Stimulated activated CD4-positive, alpha-beta T cell treated with anti-CD3 and anti-CD28 coated beads, Interleukin-15, amount 100 ng/mL, for 1 hour (primary cell): ENCODE results near the gene UBE2Q2.
"Not testable (repeated sequence)": the region's sequence is repeated elsewhere in the genome, so short reads cannot be mapped to it uniquely, and the experiment has no call there.

Experiments
- DNase-seq, 2 donors: peaks; one replicate each; pipeline ENCODE4 v3.0.0-alpha.2; 2020; ENCODE audit warnings: low read depth in 1 of 2, low spot score in 1 of 2

UBE2Q2 gene

DNA sequence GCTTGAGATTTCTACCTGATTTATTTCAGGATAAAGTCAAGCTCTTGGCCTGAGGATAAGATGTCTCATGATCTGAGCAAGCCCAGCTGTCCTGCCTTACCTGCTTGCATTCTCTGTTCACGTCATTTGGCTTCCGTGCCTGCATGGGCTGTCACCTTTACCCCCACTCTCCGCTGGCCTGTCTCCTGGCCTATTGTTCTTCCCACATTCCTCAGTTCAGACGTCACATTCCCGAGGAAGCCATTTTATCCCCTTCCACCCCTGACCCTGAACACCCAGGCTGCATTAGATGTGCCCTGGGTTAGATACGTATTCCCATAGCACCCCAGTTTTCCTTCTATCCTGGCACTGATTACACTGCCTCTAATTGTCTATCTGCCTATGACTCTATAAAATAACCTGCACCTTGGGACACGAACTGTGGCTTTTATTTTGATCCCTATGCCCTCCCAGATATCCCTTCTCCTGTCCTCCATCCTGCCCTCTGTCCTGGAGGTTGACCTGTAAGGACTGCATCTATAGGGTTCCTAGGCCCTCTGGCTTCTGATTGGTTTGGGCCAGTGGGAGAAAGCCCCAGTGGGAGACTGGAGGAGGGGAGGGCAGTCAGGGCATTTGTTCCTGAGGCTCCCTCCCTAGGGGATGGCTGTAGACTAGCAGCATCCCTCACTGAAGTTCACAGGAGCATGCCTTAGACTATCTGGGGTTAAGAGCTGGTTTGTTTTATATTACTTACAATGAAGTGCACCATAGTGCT lies 19.2 kb upstream of the UBE2Q2 start:
- DNase-seq: no peak

DNA sequence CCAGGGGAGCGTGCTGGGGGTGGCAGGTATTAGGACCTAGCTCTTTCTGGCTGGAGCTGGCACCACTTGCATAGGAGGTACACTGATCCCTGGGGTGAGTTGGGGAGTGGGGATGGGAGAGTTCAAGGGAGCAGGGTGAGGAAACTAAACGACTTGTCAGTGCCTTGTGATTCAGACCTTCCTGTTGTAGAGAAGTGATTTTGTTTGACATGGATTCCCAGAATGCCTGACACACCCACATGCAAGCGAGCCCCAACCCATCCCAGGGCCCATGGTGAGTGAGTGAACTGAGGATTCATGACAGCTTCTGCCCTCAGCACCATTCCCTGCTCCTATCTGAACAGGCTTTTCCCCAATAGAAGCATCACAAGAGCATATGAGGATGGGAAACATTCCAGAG lies 15.6 kb upstream of the UBE2Q2 start:
- DNase-seq: no peak

DNA sequence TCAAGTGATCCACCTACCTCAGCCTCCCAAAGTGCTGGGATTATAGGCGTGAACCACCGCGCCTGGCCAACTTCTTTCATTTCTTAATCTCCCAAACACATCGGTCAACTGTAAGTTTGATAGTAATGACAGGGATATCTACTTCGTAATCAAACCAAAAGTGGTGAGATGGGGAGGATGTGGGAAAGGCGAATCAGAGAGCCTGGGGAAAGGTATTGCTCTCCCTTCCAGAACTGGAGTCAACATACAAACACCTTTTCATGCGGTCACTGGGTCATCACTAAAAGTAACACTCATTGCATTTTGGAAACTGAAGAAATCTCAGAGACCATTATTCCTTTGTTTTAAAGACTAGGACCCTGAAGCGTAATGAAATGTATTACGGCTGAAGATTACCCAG lies 14.8 kb upstream of the UBE2Q2 start:
- no peak for DNase-seq

DNA sequence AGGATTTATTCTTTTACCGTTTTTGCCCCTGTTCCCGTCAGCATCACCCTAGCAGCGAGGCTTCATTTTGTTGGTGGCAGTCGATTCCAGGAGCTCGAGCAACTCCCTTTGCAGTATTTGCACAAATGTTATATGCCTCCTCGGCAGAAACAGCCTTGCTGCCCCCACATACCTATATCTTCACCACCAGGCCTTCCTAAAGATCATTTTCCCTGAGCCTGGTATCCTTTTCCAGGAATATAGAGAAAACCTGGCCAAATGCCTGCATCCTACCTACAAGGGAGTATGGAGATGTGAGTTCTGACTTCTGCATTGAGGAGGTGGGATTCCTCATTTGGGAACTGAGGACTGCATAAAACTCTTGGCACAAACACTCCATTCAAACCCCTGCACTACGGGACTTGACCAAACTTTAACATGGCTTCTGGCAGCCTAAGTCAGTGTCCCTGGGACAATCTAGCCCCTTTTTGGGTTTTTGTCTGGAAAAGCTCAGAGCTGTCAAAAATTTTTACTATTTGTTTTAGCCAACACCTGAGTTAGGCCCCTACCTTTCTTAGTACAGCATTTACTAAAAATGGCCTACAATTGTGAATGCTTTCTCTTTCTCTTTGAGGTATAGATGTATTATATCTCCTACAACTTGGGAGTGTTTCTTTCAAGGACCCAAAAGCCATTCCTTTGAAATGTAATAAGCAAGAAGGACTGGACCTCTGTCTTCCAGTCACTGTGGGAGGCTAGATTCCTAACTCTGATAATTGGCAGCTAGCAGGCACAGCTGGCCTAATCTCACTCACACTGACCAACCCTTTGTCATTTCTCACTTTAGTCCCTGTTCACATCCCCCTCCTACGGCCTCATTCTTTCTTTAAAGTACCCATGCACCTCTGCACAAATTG lies 12.1 kb upstream of the UBE2Q2 start:
- no peak for DNase-seq

DNA sequence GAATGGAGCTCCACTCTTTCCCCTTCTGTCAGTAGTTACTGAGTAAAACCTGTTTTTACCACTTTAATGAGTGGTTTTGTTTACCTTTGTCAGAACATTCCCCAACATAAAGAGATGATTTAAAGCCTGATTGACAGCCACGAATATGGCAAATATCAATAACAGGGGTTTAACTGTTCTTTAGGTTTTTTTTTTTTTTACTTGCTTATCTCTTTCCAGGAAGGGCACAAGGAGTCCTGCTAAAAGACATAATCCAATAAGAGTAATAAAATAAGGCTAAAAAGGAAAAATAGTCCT lies 11.5 kb upstream of the UBE2Q2 start:
- DNase-seq: no peak

DNA sequence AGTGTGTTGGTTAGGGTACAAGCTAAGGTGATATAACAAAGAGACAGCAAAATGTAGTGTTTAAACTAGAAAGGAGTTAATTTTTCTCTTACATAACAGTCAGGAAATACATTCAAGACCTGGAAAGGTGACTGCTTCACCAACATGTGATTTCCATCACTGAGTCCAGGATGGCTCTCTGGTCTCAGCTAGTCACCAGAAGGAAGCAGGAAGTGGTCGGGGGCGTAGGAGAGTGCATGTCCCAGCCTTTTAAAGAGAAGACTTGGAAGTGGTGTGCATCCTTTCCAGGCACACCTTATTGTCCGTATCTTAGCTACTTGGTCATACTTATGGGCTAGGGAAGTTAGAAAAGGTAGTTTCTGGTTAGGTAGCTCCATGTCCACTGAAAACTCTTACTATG lies 11.1 kb upstream of the UBE2Q2 start:
- no peak for DNase-seq

DNA sequence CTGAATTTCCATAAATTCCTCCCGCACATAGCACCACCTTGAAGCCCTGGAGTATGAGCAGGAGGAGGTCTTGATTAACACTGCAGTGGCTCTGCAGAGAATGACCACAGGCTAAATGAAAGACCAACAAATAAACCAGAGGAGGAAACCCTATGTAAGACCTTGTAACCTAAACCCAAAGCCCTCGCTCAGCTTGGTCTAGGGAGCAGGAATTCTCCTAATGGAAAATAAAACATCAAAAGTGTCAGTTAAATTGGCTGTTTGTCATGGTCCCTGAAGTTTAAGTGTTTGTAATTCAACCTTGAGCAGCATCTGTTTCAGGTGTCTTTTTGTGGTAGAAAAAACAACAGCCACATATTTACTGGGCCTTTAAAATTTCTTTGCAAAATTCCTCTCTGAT lies 9.2 kb upstream of the UBE2Q2 start:
- no peak for DNase-seq

DNA sequence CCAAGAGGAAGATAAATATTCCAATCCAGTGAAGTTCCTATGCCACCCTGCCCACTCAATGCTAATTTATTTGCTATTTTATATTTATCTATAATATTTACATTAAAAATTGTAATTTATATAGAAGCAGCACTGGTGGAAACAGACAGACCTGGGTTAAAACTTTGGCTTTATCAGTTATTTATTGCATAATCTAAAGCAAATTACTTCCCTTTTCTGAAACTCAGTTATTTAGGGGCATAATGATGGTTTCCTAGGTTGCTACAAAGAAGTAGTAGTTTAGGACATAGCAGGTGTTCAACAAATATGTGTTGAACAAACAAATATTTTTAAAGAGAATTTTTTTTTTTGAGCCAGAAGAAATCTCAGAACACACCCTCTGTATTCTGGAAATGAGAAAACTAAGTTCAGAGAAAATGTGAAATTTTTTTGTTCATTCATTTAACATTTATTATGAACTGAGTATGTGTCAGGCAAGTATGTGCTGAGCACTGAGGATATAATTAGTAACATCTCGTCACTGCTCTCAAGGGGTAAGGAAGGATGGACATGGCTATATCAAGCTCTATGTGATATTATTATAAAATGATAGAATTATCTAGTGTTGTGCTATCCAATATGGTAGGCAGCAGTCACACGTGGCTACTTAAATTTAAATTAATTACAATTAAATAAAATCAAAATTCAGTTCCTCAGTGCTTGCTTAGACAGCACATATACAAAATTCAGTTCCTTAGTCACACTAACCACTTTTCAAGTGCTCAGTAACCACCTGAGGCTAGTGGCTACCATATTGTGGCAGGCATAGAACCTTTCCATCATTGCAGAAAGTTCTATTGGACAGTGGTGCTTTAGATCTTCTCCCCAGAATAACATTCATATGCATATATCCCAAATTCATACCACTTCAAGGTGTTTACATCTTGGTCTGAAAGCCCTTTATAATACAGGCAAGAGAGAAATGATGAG lies 7.0 kb upstream of the UBE2Q2 start:
- no peak for DNase-seq

DNA sequence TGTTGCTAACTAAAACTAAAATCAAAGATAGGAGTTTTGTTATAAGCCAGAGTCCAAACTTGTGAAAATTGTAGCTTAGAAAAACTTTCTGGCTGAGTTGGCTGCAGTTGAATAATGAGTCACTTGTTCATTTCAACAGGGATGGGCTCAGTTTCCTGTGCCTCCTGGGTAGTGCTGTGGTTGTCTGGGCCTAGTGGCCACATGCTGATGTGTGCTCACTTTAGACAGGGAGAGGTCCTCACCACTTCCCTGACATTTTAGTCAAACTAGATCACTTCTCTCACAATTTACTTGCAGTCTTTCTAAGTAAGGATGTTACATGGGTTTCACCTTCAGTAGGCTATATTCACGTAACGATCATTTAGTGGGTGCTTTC lies 6.3 kb upstream of the UBE2Q2 start:
- no peak for DNase-seq

DNA sequence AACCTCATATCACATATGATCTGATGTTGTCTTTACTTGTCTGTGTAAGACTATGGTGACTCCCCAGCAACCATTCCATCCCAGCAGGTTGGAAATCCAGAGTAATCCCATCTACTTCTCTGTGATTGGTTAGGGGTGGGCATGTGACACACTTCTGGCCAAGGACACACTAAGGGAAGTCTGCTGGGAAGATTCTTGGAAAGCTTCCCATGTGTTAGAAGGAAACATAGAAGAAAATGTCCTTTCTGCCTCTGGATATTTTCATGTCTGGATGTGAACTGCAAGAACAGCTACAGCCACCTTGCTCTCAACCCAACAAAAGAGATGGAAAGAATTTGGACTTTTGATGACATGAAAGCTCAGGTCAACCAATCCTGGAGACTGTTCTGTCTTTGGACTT lies 2.6 kb upstream of the UBE2Q2 start:
- DNase-seq: no peak

DNA sequence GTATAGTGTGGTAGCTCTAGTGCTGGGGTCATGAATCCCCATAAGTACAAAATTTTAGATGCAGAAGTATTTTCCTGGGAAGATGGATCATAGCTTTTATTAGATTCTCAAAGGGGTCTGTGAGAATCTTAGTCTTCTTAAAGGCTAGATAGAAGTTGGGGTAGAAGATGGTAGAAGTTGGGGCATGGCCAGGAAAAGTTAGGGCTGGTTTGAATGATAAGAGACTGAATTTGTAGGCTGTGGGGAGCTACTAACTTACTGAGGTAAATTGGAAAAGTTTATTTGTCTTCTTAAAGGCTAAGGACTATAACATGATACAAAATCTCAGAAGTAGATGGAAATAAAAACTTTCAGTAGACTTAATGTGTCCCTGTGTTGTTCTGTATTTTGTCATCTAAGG lies 1.6 kb upstream of the UBE2Q2 start:
- DNase-seq: no peak

DNA sequence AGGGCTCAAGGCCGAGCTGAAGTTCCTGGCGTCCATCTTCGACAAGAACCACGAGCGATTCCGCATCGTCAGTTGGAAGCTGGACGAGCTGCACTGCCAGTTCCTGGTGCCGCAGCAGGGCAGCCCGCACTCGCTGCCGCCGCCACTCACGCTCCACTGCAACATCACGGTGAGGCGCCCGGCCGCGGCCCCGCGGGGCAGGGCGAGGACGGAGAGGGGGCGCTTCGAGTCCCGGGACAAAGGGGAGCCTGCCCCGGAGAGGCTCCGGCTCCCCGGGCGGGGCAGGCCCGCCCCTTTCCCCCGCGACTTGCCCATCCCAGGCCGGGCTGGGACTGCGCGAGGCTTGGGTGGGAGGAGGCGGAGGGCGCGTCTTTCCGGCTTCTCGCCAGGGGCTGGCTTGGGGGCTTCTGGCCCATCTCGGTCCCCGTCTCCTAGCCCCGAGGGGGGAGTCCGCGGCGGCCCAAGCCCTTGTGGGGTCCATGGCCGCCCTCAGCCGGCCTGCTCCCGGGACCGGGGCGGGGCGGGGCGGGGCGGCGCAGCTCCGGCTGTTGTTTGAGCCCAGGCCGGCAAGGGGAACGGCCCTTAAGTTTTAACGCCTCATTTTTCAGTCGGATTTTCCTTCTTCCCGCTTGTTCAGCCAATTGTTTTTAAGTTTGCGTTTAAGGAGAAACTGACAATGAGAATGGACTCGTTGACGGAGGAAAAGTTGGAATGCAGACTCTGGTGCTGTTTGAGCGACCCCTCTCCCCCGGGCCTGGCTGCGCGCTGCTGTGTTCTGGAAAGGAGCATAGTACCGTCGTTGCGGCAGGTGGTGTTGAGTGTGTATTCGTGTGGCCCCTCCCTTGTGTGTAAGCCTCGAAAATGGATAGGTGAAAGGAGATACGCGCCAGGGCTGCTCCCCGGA lies 683 bp downstream of the UBE2Q2 start:
- peak; percentile 19 to 31 for DNase-seq

DNA sequence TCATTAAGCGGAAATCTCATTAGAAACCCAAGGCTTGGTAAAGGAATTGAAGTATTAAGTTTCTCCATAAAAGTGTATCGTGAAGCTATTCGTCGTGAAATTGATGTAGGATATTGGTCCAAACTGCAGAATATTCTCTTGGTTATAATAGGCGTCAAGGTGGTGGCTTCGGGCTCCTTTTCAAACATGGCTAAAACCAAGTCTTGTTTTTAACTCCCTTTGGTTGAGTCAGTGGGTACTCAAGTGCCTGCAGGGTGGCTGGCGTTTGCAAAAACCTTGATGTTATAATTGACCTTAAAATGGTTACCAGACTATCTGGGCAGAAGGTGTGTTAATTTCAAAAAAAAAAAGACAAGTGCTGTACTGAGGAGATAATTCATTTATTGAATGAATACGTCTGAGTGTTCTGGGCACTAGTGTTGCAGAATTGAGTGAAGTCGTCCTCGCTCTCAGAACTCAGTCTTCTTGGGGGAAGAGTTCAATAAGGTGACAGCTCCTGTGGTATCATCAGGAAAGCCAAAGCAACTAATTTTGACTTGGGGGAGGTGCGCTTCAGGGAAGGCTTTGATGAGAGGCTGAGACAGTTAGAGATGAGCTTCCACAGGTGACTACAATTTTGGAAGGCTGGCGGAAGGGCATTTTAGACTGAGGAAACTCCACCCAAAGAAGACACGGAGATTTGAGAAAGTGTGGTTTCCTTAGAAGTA lies 1.5 kb downstream of the UBE2Q2 start:
- DNase-seq: no peak

DNA sequence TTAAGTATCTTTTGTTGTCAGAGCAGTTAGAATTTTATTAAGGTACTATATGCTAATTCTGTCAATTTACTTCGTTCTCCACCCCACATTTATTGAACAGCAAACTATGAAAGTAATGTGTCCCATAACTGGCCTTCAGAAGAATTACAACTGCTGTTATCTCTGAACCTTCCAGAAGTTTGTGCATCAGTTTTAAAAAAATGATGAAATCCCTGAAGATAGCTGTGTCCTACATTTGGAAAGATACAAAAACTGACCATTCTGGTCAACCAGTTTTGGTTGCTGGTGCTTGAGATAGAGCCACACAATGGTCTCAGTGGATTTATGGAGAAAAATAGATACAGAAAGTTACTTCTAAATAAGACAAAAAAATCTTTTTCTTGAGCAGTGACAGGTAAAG lies 5.9 kb downstream of the UBE2Q2 start:
- no peak for DNase-seq

DNA sequence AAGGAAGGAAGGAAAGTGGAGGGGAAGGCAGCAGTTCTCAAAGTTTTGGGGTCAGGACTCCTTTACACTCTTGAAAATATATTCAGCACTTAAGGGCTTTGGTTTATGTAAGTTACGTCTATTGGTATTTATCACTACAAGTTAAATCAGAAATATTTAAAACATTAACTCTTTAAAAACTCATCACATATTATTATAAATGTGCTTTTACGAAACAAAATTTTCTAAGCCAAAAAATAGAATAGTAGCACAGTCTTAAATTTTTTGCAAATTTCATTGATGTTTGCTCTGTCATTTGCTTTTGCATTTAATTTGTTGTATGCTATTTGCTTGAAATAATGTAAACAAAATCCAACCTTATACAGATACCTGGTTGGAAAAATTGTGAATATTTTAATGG lies 7.5 kb downstream of the UBE2Q2 start:
- no peak for DNase-seq

DNA sequence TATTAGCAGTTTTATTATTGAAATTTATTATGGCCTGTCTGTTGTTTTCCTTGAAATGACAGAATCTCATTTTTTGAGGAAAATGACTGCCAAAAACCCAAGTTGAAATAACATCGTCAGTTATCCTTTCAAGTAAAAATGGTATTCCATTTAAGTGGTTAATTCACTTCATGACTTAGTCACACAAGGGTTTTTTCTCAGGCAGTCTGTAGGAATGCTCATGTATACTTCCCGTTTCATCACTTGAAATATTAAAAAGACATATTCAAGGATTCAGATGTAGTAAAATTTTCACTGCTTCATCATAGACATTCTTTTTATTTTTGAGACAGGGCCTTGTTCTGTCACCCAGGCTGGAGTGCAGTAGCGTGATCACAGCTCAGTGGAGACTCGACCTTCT lies 8.3 kb downstream of the UBE2Q2 start:
- not testable (repeated sequence) for DNase-seq

DNA sequence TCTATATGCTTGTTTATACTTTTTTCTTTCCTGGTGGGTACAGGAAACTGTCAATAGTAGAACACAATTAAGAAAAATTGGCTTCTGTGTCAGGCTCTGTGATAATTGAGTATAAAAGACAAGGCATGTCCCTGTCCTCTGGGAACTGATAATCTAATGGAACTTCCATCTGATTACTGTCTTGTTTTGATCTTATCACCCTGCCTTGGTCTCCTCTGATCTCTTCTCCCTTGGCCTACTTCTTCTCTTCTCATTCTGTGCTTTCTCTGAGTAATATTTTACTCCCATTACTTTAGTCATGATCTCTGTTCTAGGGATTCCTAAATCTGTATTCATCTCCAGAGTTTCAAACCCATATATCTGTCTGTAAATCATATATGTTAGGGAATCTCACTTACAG lies 14.6 kb downstream of the UBE2Q2 start:
- DNase-seq: no peak

DNA sequence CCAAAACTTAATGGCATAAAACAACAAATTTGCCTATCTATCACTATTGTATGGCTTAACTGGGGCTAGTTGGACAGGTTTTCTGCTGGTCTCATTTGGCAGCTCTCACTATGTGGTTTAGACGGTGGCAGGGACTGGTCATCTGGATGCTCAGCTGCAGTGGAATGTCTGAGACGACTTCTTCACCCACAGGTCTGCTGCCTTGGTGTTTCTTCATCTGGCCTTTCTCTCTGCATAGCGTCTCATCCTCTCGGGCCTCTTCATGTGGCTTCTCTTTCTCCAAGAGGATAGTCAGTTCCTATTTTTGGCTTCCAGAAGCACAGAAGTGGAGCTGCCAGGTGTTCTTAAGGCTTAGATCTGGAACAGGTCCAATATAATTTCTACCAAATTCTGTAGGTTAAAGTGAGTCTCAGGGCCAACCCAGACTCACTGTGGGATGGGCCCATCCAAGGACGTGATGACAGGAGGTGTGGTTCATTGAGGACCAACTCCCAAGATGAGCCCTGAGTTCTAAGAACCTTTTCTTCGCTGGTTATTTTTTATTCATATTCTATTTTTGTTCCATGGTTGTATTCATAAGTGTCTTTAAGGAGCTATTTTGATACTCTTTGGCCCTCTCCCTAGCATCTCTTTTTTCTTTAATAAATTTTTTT lies 18.6 kb downstream of the UBE2Q2 start:
- DNase-seq: no peak

DNA sequence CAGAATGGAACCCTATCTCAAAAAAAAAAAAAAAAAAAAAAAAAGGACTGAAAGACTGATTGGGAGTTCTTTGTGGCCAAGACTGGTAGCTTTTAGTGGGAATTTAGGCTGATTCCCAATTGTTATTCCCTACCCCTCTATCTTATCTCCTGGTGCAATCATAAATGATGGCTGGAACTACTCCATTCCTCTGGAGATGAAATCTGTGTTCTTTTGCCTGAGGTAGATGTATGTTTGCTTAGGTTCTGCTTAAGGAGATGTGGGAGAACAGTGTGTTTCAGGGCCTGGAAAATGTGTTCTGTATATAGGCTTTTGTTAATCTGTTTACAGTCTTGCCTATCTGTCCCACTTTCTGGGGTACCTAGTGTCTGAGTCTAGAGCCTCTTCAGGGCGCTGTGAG lies 19.5 kb downstream of the UBE2Q2 start:
- no peak for DNase-seq
